Loucy (cell line): ENCODE data around the gene PRR7.

ENCODE experiments used
- CTCF ChIP-seq: fragments of 200-600 bp; sonication (generic); conservative IDR thresholded peaks from 2 replicates; pipeline ENCODE4 v1.5.1; 2014; ENCODE audit warnings: mild to moderate bottlenecking, antibody characterized with exemption, low read length
- EZH2phosphoT487 ChIP-seq: fragments of 200-600 bp; IDR thresholded peaks from 2 replicates; pipeline ENCODE4 v1.6.1; 2018; ENCODE audit warnings: antibody characterized with exemption, mild to moderate bottlenecking, moderate library complexity, borderline replicate concordance

- TF ChIP-seq CTCF, result no peak
- no peak for TF ChIP-seq EZH2phosphoT487
These were observed 41.3 kb upstream of the PRR7 start for GRCh38 chr5:177405312-177405711.
